Kidney (tissue), 14 donors: ENCODE measurements around the gene MXI1. TPM values are rescaled to one million over a fixed set of nuclear protein-coding genes. Genes with fewer than 3 reads are reported as not detected.
"Not testable (repeated sequence)": the region's sequence is repeated elsewhere in the genome, so short reads cannot be mapped to it uniquely, and the experiment has no call there.

ENCODE experiments used
- DNase-seq, 5 donors: peaks; one replicate each; pipeline ENCODE4 v3.0.0-alpha.2; 2013 to 2020
- FAIRE-seq: peaks from 2 replicates; lab custom pipeline; 2012; peaks lifted over from hg19 to GRCh38; lab: Jason Lieb, UNC
- H3K27ac ChIP-seq, 2 donors: one replicate each; pipeline ENCODE4 v1.7.0; 2013; ENCODE audit warnings: low read depth in 2 of 2, low read length in 2 of 2, inconsistent platforms in 1 of 2
- H3K27me3 ChIP-seq: one replicate; pipeline ENCODE4 v1.7.1; 2013; ENCODE audit warnings: low read length, inconsistent platforms; ENCODE audit not compliant: control insufficient read depth, insufficient read depth
- H3K36me3 ChIP-seq, 3 donors: one replicate each; pipeline versions ENCODE4 v1.7.0 to v1.7.1; 2013; ENCODE audit warnings: low read length in 3 of 3, control low read depth in 1 of 3, inconsistent platforms in 1 of 3; ENCODE audit not compliant: insufficient read depth in 3 of 3, control insufficient read depth in 2 of 3
- H3K4me1 ChIP-seq, 3 donors: one replicate each; pipeline versions ENCODE4 v1.7.0 to v1.7.1; 2013; ENCODE audit warnings: low read length in 3 of 3, inconsistent platforms in 1 of 3, low read depth in 1 of 3; ENCODE audit not compliant: control insufficient read depth in 2 of 3, insufficient read depth in 2 of 3
- H3K4me3 ChIP-seq, 3 donors: one replicate each; pipeline versions ENCODE4 v1.7.0 to v1.8.1; 2013; ENCODE audit warnings: low read length in 3 of 3, control low read depth in 1 of 3, inconsistent platforms in 1 of 3
- H3K9ac ChIP-seq, 3 donors: one replicate each; pipeline versions ENCODE4 v1.7.0 to v1.7.1; 2013; ENCODE audit warnings: low read length in 3 of 3, control low read depth in 1 of 3, inconsistent platforms in 1 of 3
- H3K9me3 ChIP-seq, 3 donors: one replicate each; pipeline versions ENCODE4 v1.7.0 to v1.7.1; 2013; ENCODE audit warnings: low read length in 3 of 3, control low read depth in 1 of 3, inconsistent platforms in 1 of 3; ENCODE audit not compliant: control insufficient read depth in 2 of 3, insufficient read depth in 1 of 3
- CTCF ChIP-seq: IDR thresholded peaks from 3 replicates; pipeline ENCODE4 v1.5.1; 2012; ENCODE audit warnings: mild to moderate bottlenecking, moderate library complexity, borderline replicate concordance; ENCODE audit not compliant: insufficient read depth; ENCODE audit errors: extremely low read depth
- intact Hi-C: fragments of 100-400 bp; cut with DNase I; formaldehyde crosslinking; loops from one replicate; pipeline ENCODE4 v1.11.1; 2022
- polyA plus RNA-seq: library from polyadenylated mRNA; stranded (reverse); fragments of 350-450 nt; fragmentation: Illumina TruSeq; extraction: RNeasy Lipid Tissue Mini Kit (QIAGEN cat#74804); gene quantifications from one replicate; pipeline ENCODE4 v1.2.3, GENCODE V29; 2014; ENCODE audit warnings: low read depth, low replicate concordance; ENCODE audit not compliant: insufficient read depth
- total RNA-seq: library from RNA; stranded (reverse); fragmentation: NEBNext Ultra II Directional; extraction: Animal tissue kit (Norgen Biotek cat#: 25700); gene quantifications from one replicate; pipeline ENCODE4 v1.2.1, GENCODE V29; 2021
- donor health status: control.
- donor health status: control.
- donor health status: control.
- donor health status: control.
- donor health status: control.
- donor health status: DM: yes; HTN: yes; CAD: no.
- donor health status: Normal renal cell carcinoma (clear cell type).

The MXI1 gene
- total and polyA plus RNA-seq, 2 donors from 2014 or later: 27.6 to 29.0 TPM

- TF ChIP-seq CTCF: no peak
- Histone ChIP-seq H3K9ac (no peak overlapping the region), H3K9me3 (no peaks in the 10 kb centered on the region), H3K4me3 (no peak overlapping the region), H3K27me3 (no peaks in the 10 kb centered on the region), H3K4me1 (peaks cover 0 to 2% (median 0%) of the 10 kb centered on the region in 3 donors), H3K27ac (no peak overlapping the region), H3K36me3 (no peaks in the 10 kb centered on the region)
- no peak for DNase-seq
- intact Hi-C loops: no loop called here
- no peak for FAIRE-seq
Observed at GRCh38 chr10:110244550-110244949, 37.1 kb downstream of the MXI1 start.

- H3K36me3 ChIP-seq, H3K27ac ChIP-seq, H3K4me1 ChIP-seq, H3K9me3 ChIP-seq, H3K4me3 ChIP-seq, FAIRE-seq, intact Hi-C loops, H3K27me3 ChIP-seq, DNase-seq, H3K9ac ChIP-seq: not testable (repeated sequence)
Observed at GRCh38 chr10:110247833-110248232, 40.4 kb downstream of the MXI1 start.

GRCh38 chr10:110249489-110249888 is 42.1 kb downstream of the MXI1 start:
- H3K4me3 ChIP-seq, H3K27me3 ChIP-seq, intact Hi-C loops, H3K27ac ChIP-seq, H3K9ac ChIP-seq, H3K4me1 ChIP-seq, DNase-seq, H3K9me3 ChIP-seq, H3K36me3 ChIP-seq: not testable (repeated sequence)
- peak; percentile 23 for FAIRE-seq

- DNase-seq, H3K4me3 ChIP-seq, H3K9ac ChIP-seq, H3K4me1 ChIP-seq, H3K9me3 ChIP-seq, H3K27me3 ChIP-seq, H3K27ac ChIP-seq, H3K36me3 ChIP-seq, intact Hi-C loops: not testable (repeated sequence)
- FAIRE-seq: peak; percentile 6
Observed at GRCh38 chr10:110251392-110251791, 44.0 kb downstream of the MXI1 start.

- H3K4me3 ChIP-seq: no peak overlapping the region
- H3K4me1 ChIP-seq: no peaks in the 10 kb centered on the region
- intact Hi-C loops: no loop called here
- no peaks in the 10 kb centered on the region for H3K36me3 ChIP-seq
- no peak overlapping the region for H3K27ac ChIP-seq
- TF ChIP-seq CTCF: no peak
- FAIRE-seq: no peak
- H3K27me3 ChIP-seq: no peaks in the 10 kb centered on the region
- H3K9ac ChIP-seq: no peak overlapping the region
- H3K9me3 ChIP-seq: peaks cover 0 to 4% (median 0%) of the 10 kb centered on the region in 3 donors
- no peak for DNase-seq
Observed at GRCh38 chr10:110252151-110252550, 44.7 kb downstream of the MXI1 start.
